Osteoblast (primary cell): ENCODE data around the gene CHD1. TPM values are rescaled to one million over a fixed set of nuclear protein-coding genes. Genes with fewer than 3 reads are reported as not detected.

Experiments
- DNase-seq: peaks from one replicate; pipeline ENCODE4 v3.0.0; 2011; ENCODE audit warnings: low spot score, mixed read lengths; ENCODE audit not compliant: insufficient read length; ENCODE audit errors: missing footprints
- H2AFZ ChIP-seq: 2 replicates; pipeline ENCODE4 v1.6.0; 2011; ENCODE audit warnings: mild to moderate bottlenecking, low read length
- H3K27ac ChIP-seq: 2 replicates; pipeline ENCODE4 v1.5.1; 2011; ENCODE audit warnings: mild to moderate bottlenecking, low read depth, low read length, moderate library complexity
- H3K27me3 ChIP-seq: 2 replicates; pipeline ENCODE4 v1.6.0; 2012; ENCODE audit warnings: mild to moderate bottlenecking, control low read depth, inconsistent platforms, low read length, moderate library complexity; ENCODE audit not compliant: insufficient read depth
- H3K36me3 ChIP-seq: 2 replicates; pipeline ENCODE4 v1.5.1; 2011; ENCODE audit warnings: mild to moderate bottlenecking, low read length, control low read depth, moderate library complexity; ENCODE audit not compliant: insufficient read depth
- H3K4me1 ChIP-seq: 2 replicates; pipeline ENCODE4 v1.5.1; 2011; ENCODE audit warnings: mild to moderate bottlenecking, low read length, control low read depth, moderate library complexity; ENCODE audit not compliant: insufficient read depth
- H3K4me2 ChIP-seq: 2 replicates; pipeline ENCODE4 v1.6.0; 2011; ENCODE audit warnings: mild to moderate bottlenecking, low read length; ENCODE audit not compliant: insufficient read depth
- H3K4me3 ChIP-seq: fragments of 200-600 bp; sonication (generic); 3 replicates; pipeline ENCODE4 v1.5.1; 2012; ENCODE audit warnings: mild to moderate bottlenecking, low read length, inconsistent platforms; ENCODE audit not compliant: insufficient read depth
- H3K79me2 ChIP-seq: 2 replicates; pipeline ENCODE4 v1.6.0; 2012; ENCODE audit warnings: mild to moderate bottlenecking, low read length, control low read depth, inconsistent platforms; ENCODE audit not compliant: insufficient read depth
- H3K9me3 ChIP-seq: 2 replicates; pipeline ENCODE4 v1.5.1; 2011; ENCODE audit warnings: low read depth, low read length, control low read depth
- H4K20me1 ChIP-seq: 2 replicates; pipeline ENCODE4 v1.6.0; 2012; ENCODE audit warnings: mild to moderate bottlenecking, low read length, control low read depth; ENCODE audit not compliant: insufficient read depth
- CTCF ChIP-seq: IDR thresholded peaks from 2 replicates; pipeline ENCODE4 v1.5.1; 2011; ENCODE audit warnings: mild to moderate bottlenecking, low read depth, low read length, moderate library complexity; ENCODE audit errors: extremely low read depth
- total RNA-seq: library from RNA; depleted of rRNA; stranded (reverse); fragments of >200 nt; gene quantifications from 2 replicates; pipeline ENCODE4 v1.2.3, GENCODE V29; 2012

The CHD1 gene
- total RNA-seq, 1 donor: 43.8 TPM

GRCh38 chr5:98923966-98924365 is 4.8 kb downstream of the CHD1 start:
- H3K4me2 ChIP-seq: no peak overlapping the region
- DNase-seq: no peak
- H3K9me3 ChIP-seq: no peaks in the 10 kb centered on the region
- no peak for TF ChIP-seq CTCF
- peaks cover 9% of the 10 kb centered on the region for H3K4me1 ChIP-seq
- H3K4me3 ChIP-seq: no peak overlapping the region
- no peak overlapping the region for H2AFZ ChIP-seq
- H3K36me3 ChIP-seq: peaks cover 42% of the 10 kb centered on the region
- H3K79me2 ChIP-seq: peaks cover 87% of the 10 kb centered on the region
- H4K20me1 ChIP-seq: peaks cover 7% of the 10 kb centered on the region
- no peaks in the 10 kb centered on the region for H3K27me3 ChIP-seq
- no peak overlapping the region for H3K27ac ChIP-seq

- peaks cover 97% of the 10 kb centered on the region for H3K79me2 ChIP-seq
- no peak overlapping the region for H3K27ac ChIP-seq
- H3K27me3 ChIP-seq: no peaks in the 10 kb centered on the region
- no peak for TF ChIP-seq CTCF
- no peak overlapping the region for H3K4me2 ChIP-seq
- peaks cover 5% of the 10 kb centered on the region for H3K4me1 ChIP-seq
- no peaks in the 10 kb centered on the region for H3K9me3 ChIP-seq
- DNase-seq: no peak
- no peak overlapping the region for H2AFZ ChIP-seq
- H3K36me3 ChIP-seq: peaks cover 45% of the 10 kb centered on the region
- no peaks in the 10 kb centered on the region for H4K20me1 ChIP-seq
- H3K4me3 ChIP-seq: no peak overlapping the region
These were observed 6.8 kb downstream of the CHD1 start for GRCh38 chr5:98921947-98922505.

- Histone ChIP-seq H3K9me3 (no peaks in the 10 kb centered on the region), H3K79me2 (peaks cover 91% of the 10 kb centered on the region), H3K27ac (no peak overlapping the region), H3K4me3 (no peak overlapping the region), H3K27me3 (no peaks in the 10 kb centered on the region), H2AFZ (no peak overlapping the region), H4K20me1 (no peaks in the 10 kb centered on the region), H3K4me1 (no peaks in the 10 kb centered on the region), H3K4me2 (no peak overlapping the region), H3K36me3 (peaks cover 13% of the 10 kb centered on the region)
- DNase-seq: no peak
- TF ChIP-seq CTCF: no peak
These were observed 11.4 kb downstream of the CHD1 start for GRCh38 chr5:98917433-98917832.

GRCh38 chr5:98916540-98916939 is 12.3 kb downstream of the CHD1 start:
- Histone ChIP-seq H3K4me3 (no peak overlapping the region), H2AFZ (no peak overlapping the region), H3K9me3 (no peaks in the 10 kb centered on the region), H3K36me3 (peaks cover 16% of the 10 kb centered on the region), H4K20me1 (no peaks in the 10 kb centered on the region), H3K27me3 (no peaks in the 10 kb centered on the region), H3K27ac (no peak overlapping the region), H3K79me2 (peaks cover 90% of the 10 kb centered on the region), H3K4me2 (no peak overlapping the region), H3K4me1 (no peaks in the 10 kb centered on the region)
- no peak for TF ChIP-seq CTCF
- DNase-seq: no peak
